Measurements from ENCODE around the gene ITGA1. TPM values are rescaled to one million over a fixed set of nuclear protein-coding genes. Genes with fewer than 3 reads are reported as not detected.

ITGA1 gene
- total and polyA plus RNA-seq, 2 of the 8 experiments (the other 6 are each of a cell fraction or from before 2014, with no cell fraction given): 2.3 to 9.0 TPM

- no peak for TF ChIP-seq CTCF (IDR thresholded peaks at IDR 0.05; ENCODE audit: control extremely low read depth in 1 of 3, insufficient read depth in 1 of 3, low read depth in 1 of 3, low read length in 3 of 3)
- TF ChIP-seq SP1 (IDR thresholded peaks at IDR 0.05; ENCODE audit: low read depth, low read length): no peak
- no peak for TF ChIP-seq NANOG (IDR thresholded peaks at IDR 0.05; ENCODE audit: insufficient read depth, low read depth, low read length, poor library complexity, severe bottlenecking)
- no peak for TF ChIP-seq GTF2F1 (IDR thresholded peaks at IDR 0.05; ENCODE audit: borderline replicate concordance, low read depth, low read length)
- TF ChIP-seq BRCA1 (IDR thresholded peaks at IDR 0.05; ENCODE audit: low read depth, low read length): no peak
- no peak for TF ChIP-seq BCL11A (IDR thresholded peaks at IDR 0.05; ENCODE audit: low read depth in 2 of 2, low read length in 2 of 2)
- TF ChIP-seq SUZ12 (IDR thresholded peaks at IDR 0.05; ENCODE audit: low read length): no peak
- TF ChIP-seq POLR2A (IDR thresholded peaks at IDR 0.05; ENCODE audit: control extremely low read depth in 1 of 2, low read depth in 2 of 2, low read length in 2 of 2): no peak
- no peak for TF ChIP-seq EZH2 (IDR thresholded peaks at IDR 0.05; ENCODE audit: low read depth, low read length, severe bottlenecking)
- TF ChIP-seq KDM1A (IDR thresholded peaks at IDR 0.05; ENCODE audit: borderline replicate concordance, low read length): no peak
- no peak for TF ChIP-seq RFX5 (IDR thresholded peaks at IDR 0.05; ENCODE audit: borderline replicate concordance, low read depth, low read length)
Observed at GRCh38 chr5:52892242-52892878, 104.6 kb downstream of the ITGA1 start (continued).
